ENCODE measurements around the gene SVIL.

GRCh38 chr10:29680091-29680490 lies 45.3 kb upstream of the SVIL start:
- TF ChIP-seq, protein P1, sequence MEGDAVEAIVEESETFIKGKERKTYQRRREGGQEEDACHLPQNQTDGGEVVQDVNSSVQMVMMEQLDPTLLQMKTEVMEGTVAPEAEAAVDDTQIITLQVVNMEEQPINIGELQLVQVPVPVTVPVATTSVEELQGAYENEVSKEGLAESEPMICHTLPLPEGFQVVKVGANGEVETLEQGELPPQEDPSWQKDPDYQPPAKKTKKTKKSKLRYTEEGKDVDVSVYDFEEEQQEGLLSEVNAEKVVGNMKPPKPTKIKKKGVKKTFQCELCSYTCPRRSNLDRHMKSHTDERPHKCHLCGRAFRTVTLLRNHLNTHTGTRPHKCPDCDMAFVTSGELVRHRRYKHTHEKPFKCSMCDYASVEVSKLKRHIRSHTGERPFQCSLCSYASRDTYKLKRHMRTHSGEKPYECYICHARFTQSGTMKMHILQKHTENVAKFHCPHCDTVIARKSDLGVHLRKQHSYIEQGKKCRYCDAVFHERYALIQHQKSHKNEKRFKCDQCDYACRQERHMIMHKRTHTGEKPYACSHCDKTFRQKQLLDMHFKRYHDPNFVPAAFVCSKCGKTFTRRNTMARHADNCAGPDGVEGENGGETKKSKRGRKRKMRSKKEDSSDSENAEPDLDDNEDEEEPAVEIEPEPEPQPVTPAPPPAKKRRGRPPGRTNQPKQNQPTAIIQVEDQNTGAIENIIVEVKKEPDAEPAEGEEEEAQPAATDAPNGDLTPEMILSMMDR (optimal IDR thresholded peaks at IDR 0.05 in 1 of 3, IDR thresholded peaks at IDR 0.05 in 1 of 3, conservative IDR thresholded peaks at IDR 0.05 in 1 of 3; ENCODE audit: extremely low read depth in 1 of 3, insufficient read depth in 2 of 3, low read length in 3 of 3) = no peak
- no peak for TF ChIP-seq EZH2 (IDR thresholded peaks at IDR 0.05; ENCODE audit: low read length)

Data from keratinocyte (primary cell).